Stimulated activated memory B cell treated with anti-CD40 and anti-IgM and Interleukin-4, amounts not matched to agents 10 μg/mL and 1 μg/mL and 100 μg/mL, for 72 hours (primary cell): ENCODE measurements around the gene SNUPN.
A peak's percentile ranks its signal among the peaks of the same experiment; 100 is the strongest.
"Not testable (repeated sequence)": the region's sequence is repeated elsewhere in the genome, so short reads cannot be mapped to it uniquely, and the experiment has no call there.

Experiments
- ATAC-seq: fragments of 150-1000 bp; cut with Tn5 transposase; 2 replicates; pipeline ENCODE4 v1.10.0; 2021
- H3K27ac Mint-ChIP-seq: one replicate; pipeline ENCODE4 v1.8.0; 2022; ENCODE audit warnings: mild to moderate bottlenecking, mixed read lengths
- H3K27me3 Mint-ChIP-seq: one replicate; pipeline ENCODE4 v1.8.0; 2022; ENCODE audit warnings: mixed read lengths
- H3K36me3 Mint-ChIP-seq: one replicate; pipeline ENCODE4 v1.8.0; 2022; ENCODE audit warnings: mixed read lengths
- H3K4me1 Mint-ChIP-seq: one replicate; pipeline ENCODE4 v1.8.0; 2022; ENCODE audit warnings: mixed read lengths
- H3K4me3 Mint-ChIP-seq: one replicate; pipeline ENCODE4 v1.8.0; 2022; ENCODE audit warnings: mild to moderate bottlenecking, moderate library complexity, mixed read lengths
- H3K9me3 Mint-ChIP-seq: one replicate; pipeline ENCODE4 v1.8.0; 2022; ENCODE audit warnings: mixed read lengths

Gene SNUPN

DNA sequence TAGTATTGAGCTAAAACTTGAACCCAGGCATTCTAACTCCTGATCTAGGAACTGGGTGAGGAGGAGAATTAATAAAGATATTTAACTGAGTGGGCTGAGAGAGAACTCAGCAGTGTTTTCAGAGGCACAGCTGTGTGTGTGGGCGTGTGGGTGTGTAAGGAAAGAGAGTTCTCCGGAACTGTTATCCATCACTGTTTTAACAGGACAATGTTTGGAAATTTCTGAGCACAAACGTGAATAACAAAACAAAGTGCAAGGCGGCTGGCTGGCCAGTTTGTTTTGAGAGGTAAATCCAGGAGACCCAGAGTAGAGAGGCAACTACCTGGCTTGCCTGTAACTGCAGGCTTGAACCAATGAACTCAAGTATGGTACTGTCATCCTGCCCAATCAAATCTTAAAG is 41.4 kb downstream of the SNUPN start:
- H3K4me1 Mint-ChIP-seq: peaks cover 7% of the 10 kb centered on the region
- H3K4me3 Mint-ChIP-seq: no peak overlapping the region
- peaks cover 13% of the 10 kb centered on the region for H3K36me3 Mint-ChIP-seq
- ATAC-seq: no peak
- no peak overlapping the region for H3K27ac Mint-ChIP-seq
- H3K9me3 Mint-ChIP-seq: no peaks in the 10 kb centered on the region
- H3K27me3 Mint-ChIP-seq: no peaks in the 10 kb centered on the region

DNA sequence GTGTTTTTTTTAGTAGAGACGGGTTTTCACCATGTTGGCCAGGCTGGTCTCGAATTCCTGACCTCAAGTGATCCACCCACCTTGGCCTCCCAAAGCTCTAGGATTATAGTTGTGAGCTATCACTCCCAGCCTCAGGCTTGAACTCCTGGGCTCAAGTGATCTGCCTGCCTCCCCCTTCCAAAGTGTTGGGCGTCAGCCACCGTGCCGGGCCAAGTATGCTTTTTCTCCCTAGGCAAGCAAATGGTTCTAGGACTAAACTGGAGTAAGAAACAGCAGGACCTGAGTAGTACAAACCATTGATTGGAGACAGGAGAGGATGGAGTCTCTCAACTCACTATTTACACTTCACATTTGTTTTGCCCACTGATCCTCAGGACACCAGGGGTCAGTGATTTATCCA is 41.8 kb downstream of the SNUPN start:
- no peaks in the 10 kb centered on the region for H3K27me3 Mint-ChIP-seq
- peaks cover 13% of the 10 kb centered on the region for H3K36me3 Mint-ChIP-seq
- no peak overlapping the region for H3K27ac Mint-ChIP-seq
- ATAC-seq: no peak
- peaks cover 7% of the 10 kb centered on the region for H3K4me1 Mint-ChIP-seq
- H3K4me3 Mint-ChIP-seq: no peak overlapping the region
- no peaks in the 10 kb centered on the region for H3K9me3 Mint-ChIP-seq

DNA sequence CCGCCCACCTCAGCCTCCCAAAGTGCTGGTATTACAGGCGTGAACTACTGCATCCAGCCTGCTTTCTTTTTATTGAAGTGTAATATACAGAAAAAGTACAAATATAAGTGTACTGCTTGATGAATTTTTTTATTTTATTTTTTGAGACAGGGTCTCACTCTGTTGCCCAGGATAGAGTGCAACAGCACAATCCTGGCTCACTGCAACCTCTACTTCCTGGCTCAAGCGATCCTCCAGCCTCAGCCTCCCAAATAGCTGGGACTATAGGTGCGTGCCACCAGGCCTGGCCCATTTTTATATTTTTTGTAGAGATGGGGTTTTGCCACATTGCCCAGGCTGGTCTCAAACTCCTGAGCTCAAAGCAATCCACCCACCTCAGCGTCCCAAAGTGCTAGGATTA is 42.6 kb downstream of the SNUPN start:
- not testable (repeated sequence) for H3K9me3 Mint-ChIP-seq, H3K27ac Mint-ChIP-seq, H3K4me3 Mint-ChIP-seq, H3K27me3 Mint-ChIP-seq, ATAC-seq
- H3K4me1 Mint-ChIP-seq: peaks cover 10% of the 10 kb centered on the region
- H3K36me3 Mint-ChIP-seq: peaks cover 13% of the 10 kb centered on the region

GRCh38 chr15:75578948-75579920 is 46.3 kb downstream of the SNUPN start, which contains the start of gene PTPN9:
Gene PTPN9 (minus strand): TSS chr15:75579315. CDS start chr15:75578776, 539 bp downstream.
- Mint-ChIP-seq H3K4me3 (peak within 1 kb of the TSS; percentile 94), H3K4me1 (peaks cover 24% of the 10 kb centered on the region), H3K36me3 (no peaks in the 10 kb centered on the region), H3K27me3 (no peaks in the 10 kb centered on the region), H3K27ac (peak within 1 kb of the TSS; percentile 95), H3K9me3 (no peaks in the 10 kb centered on the region)
- peak; percentile 91 for ATAC-seq

GRCh38 chr15:75578173-75578947 is 47.2 kb downstream of the SNUPN start:
- H3K4me1 Mint-ChIP-seq: peaks cover 33% of the 10 kb centered on the region
- no peaks in the 10 kb centered on the region for H3K9me3 Mint-ChIP-seq
- H3K27ac Mint-ChIP-seq: peak overlapping the region; percentile 95
- no peaks in the 10 kb centered on the region for H3K36me3 Mint-ChIP-seq
- no peaks in the 10 kb centered on the region for H3K27me3 Mint-ChIP-seq
- peak; percentile 78 for ATAC-seq
- H3K4me3 Mint-ChIP-seq: peak overlapping the region; percentile 94

DNA sequence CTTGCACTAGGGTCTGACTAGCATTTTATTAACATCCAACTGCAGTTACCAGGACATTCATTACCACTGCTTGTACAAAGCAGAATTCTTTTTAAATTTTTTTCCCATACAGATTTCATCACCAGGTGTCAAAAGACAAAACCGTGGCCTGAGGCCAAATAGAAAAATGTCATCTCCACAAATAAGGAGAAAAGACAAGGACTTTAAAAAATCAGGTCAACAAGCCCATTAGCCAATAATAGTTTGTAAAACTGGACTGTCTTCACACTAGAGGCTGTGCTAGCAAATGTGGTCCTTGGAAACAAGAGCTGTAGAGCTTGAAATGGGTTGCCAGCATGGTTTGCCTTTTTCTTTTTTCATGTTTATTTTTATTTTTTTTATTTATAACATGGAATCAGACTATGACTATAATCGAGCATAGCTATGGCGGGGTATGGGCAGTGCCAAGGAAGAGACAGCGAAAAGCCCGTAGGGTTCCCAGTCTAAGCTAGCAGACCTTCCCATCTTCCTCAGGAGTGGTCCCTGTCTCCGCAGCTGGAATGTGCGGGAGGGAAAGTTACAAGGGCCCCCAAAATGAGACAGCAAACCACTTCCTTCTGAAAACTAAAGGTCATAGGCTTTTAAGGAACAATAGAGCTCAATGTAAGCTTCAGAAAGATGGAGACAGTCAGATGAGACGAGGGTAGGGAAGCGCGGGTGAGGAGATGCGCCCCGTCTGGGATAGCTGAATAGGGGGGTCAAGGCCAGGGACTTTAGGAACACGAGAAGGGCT is 47.9 kb downstream of the SNUPN start:
- no peaks in the 10 kb centered on the region for H3K27me3 Mint-ChIP-seq
- ATAC-seq: no peak

DNA sequence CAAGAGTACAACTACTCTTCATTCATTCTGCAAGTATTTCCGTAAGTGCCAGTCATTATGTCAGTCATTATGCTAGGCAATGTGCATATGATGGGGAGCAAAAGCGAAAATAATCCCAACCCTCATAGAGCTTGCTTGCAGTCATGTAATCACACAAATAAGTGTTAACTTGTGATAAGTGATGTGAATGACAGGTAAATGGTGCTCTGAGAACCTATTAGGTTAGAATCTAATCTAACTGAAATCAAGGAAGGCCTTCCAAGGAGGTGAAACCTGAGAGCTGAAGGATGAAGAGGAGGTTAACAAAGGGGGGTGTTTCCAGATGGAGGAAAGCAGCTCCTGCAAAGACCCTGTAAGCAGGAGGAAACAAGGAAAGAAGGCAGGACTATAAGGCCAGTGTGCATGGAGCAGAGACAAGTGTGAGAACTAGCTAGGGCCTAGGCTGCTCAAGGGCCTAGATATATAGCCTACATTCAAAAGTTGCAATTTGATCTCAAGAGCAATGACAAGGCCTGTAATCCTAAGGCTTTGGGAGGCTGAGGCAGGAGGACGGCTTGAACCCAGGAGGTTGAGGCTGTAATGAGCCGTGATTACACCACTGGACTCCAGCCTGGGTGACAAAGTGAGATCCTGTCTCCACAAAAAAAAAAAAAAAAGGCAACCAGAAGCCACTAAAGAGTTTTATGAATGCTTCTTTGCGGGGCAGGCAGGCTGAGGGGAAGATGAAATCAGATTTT is 51.7 kb downstream of the SNUPN start:
- ATAC-seq: no peak
- Mint-ChIP-seq H3K27me3 (no peaks in the 10 kb centered on the region), H3K27ac (no peak overlapping the region), H3K4me3 (no peak overlapping the region), H3K9me3 (no peaks in the 10 kb centered on the region), H3K4me1 (peaks cover 35% of the 10 kb centered on the region), H3K36me3 (no peaks in the 10 kb centered on the region)

More for the DNA sequence above, 47.9 kb downstream of the SNUPN start:
- no peaks in the 10 kb centered on the region for H3K36me3 Mint-ChIP-seq
- H3K9me3 Mint-ChIP-seq: no peaks in the 10 kb centered on the region
- H3K27ac Mint-ChIP-seq: peak overlapping the region; percentile 95
- peak overlapping the region; percentile 94 for H3K4me3 Mint-ChIP-seq
- H3K4me1 Mint-ChIP-seq: peaks cover 41% of the 10 kb centered on the region

DNA sequence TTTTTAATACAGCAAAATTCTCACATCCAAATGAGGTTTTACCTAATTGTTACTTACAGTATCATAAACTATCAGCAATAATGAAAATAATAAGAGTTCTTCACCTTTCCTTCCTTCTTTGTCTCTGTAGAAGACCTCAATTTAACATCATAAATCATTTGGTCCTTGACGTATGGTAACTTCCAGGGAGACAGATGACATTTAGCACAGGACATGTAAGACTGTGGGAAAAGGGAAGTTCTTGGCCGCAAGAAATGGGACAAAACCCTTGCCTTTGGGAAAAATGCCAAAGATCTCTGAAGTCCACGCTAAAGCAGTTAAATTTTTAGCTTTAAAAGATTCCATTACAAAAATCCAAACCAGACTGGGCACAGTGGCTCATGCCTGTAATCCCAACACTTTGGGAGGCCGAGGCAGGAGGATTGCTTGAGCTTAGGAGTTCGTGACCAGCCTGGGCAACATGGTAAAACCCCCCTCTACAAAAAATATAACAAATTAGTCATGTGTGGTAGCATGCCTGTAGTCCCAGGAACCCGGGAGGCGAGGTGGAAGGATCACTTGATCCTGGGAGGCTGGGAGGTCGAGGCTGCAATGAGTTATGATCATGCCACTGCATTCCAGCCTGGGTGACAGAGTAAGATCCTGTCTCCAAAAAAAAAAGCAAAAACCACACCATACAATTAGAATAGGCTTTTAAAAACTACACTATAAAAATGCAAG is 55.2 kb downstream of the SNUPN start:
- H3K4me1 Mint-ChIP-seq: peaks cover 21% of the 10 kb centered on the region
- no peaks in the 10 kb centered on the region for H3K9me3 Mint-ChIP-seq
- no peaks in the 10 kb centered on the region for H3K27me3 Mint-ChIP-seq
- no peak overlapping the region for H3K4me3 Mint-ChIP-seq
- no peaks in the 10 kb centered on the region for H3K36me3 Mint-ChIP-seq
- no peak for ATAC-seq
- H3K27ac Mint-ChIP-seq: no peak overlapping the region

DNA sequence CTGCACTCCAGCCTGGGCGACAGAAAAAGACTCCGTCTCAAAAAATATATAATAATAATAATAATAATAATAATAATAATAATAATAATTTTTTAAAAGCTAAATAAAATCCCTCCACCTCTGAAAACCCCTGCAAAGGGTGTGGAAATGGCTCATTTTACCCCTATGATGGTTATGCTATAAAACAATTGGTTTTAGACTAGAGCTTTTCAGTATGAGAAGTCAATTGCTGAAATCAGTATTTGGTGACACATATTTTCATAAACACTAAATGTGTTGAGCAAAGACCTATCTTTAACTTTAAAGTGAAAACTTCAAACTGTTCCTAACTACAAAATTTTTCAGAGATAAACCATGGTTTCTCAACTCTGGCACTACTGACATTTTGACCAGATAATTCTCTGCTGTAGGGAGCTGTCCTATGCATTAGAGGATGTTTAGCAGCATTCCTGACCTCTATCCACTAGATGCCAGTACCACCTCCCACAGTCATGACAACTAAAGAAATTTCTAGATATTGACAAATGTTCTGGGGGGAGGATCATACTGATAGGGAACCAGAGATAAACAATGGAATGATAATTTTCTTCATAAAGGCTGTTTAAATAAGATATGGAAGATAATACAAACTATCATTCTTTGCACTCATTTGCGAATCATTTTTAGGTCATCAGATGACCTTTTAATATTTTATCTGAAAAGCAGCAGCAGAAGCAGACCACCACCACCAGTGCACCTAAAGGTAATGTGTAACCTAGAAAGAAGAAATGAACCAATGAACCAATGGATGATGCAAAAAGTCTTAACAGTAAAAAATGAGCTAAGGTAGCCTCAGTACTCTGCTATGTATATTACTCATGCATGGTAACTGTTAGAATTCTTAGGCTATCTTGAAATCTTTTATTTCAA is 60.2 kb downstream of the SNUPN start:
- no peak for ATAC-seq
- Mint-ChIP-seq H3K27me3 (no peaks in the 10 kb centered on the region), H3K4me3 (no peak overlapping the region), H3K27ac (no peak overlapping the region), H3K4me1 (no peaks in the 10 kb centered on the region), H3K36me3 (no peaks in the 10 kb centered on the region), H3K9me3 (no peaks in the 10 kb centered on the region)

- Mint-ChIP-seq H3K27me3 (no peaks in the 10 kb centered on the region), H3K36me3 (no peaks in the 10 kb centered on the region), H3K9me3 (no peaks in the 10 kb centered on the region), H3K4me3 (no peak overlapping the region), H3K4me1 (no peaks in the 10 kb centered on the region), H3K27ac (no peak overlapping the region)
- ATAC-seq: no peak
Observed at GRCh38 chr15:75561888-75562287, 63.6 kb downstream of the SNUPN start.

- not testable (repeated sequence) for H3K4me1 Mint-ChIP-seq, H3K4me3 Mint-ChIP-seq, H3K9me3 Mint-ChIP-seq, H3K36me3 Mint-ChIP-seq, ATAC-seq, H3K27ac Mint-ChIP-seq, H3K27me3 Mint-ChIP-seq
Observed at GRCh38 chr15:75559360-75559759, 66.2 kb downstream of the SNUPN start.

GRCh38 chr15:75558955-75559354 is 66.6 kb downstream of the SNUPN start:
- not testable (repeated sequence) for ATAC-seq, H3K36me3 Mint-ChIP-seq, H3K9me3 Mint-ChIP-seq, H3K27me3 Mint-ChIP-seq, H3K4me3 Mint-ChIP-seq, H3K27ac Mint-ChIP-seq, H3K4me1 Mint-ChIP-seq

DNA sequence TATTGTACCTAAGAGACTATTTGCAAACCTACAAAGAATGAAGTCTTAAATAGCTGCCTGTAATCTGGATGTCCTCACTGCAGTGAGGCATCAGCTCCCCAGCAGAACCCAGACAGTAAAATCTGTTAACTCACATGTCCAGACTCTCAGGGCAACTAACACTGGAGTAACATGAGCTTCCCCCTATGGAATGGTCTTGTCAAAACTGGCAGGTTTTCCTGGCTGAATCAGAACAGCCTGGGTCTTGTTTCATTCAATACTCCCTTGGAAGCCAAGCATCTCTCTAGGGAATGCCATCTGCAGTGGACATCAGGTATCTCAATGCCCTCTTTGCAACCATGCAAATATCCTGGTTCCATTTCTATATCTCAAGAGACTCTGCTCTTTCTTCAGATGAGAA is 70.8 kb downstream of the SNUPN start:
- H3K9me3 Mint-ChIP-seq: no peaks in the 10 kb centered on the region
- no peaks in the 10 kb centered on the region for H3K36me3 Mint-ChIP-seq
- H3K27ac Mint-ChIP-seq: no peak overlapping the region
- no peak overlapping the region for H3K4me3 Mint-ChIP-seq
- no peaks in the 10 kb centered on the region for H3K27me3 Mint-ChIP-seq
- H3K4me1 Mint-ChIP-seq: no peaks in the 10 kb centered on the region
- no peak for ATAC-seq
